Measurements from ENCODE around the gene DNAJA3. TPM values are rescaled to one million over a fixed set of nuclear protein-coding genes. Genes with fewer than 3 reads are reported as not detected.

The DNAJA3 gene
- total and polyA plus RNA-seq, 9 of the 15 experiments (the other 6 are each of a cell fraction or from before 2014, with no cell fraction given), result 8.1 to 105 (median 79.0) TPM

DNA sequence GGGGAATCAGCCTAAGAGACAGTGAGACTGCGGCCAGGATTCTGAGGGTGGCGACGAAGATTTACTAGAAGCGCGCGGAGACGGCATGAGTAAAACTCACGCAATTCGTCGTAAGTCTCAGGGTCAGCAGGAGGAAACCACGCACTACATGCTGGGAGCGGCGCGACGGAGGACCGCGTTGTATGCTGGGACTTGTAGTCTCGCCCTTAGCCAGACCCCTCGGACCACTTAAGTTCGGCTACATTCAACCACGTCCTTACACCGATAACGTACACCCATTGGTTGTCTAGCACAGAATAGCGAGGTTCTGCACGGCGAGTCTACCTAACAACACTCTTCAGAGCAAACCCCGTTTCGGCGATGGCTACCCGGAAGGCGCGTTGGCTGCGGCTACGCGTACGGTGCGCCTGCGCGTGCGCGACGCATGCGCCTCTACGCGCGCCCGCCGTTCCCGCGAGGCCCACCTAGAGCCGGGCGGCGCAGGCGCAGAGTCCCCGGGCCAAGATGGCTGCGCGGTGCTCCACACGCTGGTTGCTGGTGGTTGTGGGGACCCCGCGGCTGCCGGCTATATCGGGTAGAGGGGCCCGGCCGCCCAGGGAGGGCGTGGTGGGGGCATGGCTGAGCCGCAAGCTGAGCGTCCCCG is at the start of gene DNAJA3 (continued):
- TF ChIP-seq SMARCC2 (IDR thresholded peaks at IDR 0.05; ENCODE audit: low read depth) (no peak), ZNF75A (CRISPR knock-in tag; IDR thresholded peaks at IDR 0.05) (no peak), NFE2 (IDR thresholded peaks at IDR 0.05; ENCODE audit: low read depth) (peak; percentile 53), ZNF778 (CRISPR knock-in tag; IDR thresholded peaks at IDR 0.05) (no peak), HCFC1 (IDR thresholded peaks at IDR 0.05; ENCODE audit: low read depth, low read length) (peak; percentile 94), ZNF766 (CRISPR knock-in tag; conservative IDR thresholded peaks at IDR 0.05) (no peak; the same call in 1 of the 2 replicates), RB1 (IDR thresholded peaks at IDR 0.05; ENCODE audit: low read depth) (peak; percentile 46; the same call in 1 of the 2 replicates), HSF4 (CRISPR knock-in tag; IDR thresholded peaks at IDR 0.05; ENCODE audit: borderline replicate concordance) (no peak), KDM2B (CRISPR knock-in tag; IDR thresholded peaks at IDR 0.05) (no peak), ZEB2 (IDR thresholded peaks at IDR 0.05) (no peak), ZNF644 (tag; IDR thresholded peaks at IDR 0.05; ENCODE audit: low read depth) (peak; percentile 79; the same call in 1 of the 2 replicates), FOXK2 (conservative IDR thresholded peaks at IDR 0.05 in 1 of 2, IDR thresholded peaks at IDR 0.05 in 1 of 2; ENCODE audit: low read depth in 2 of 2) (peak; percentile 29 to 54; a peak in 3 of 4 replicates), ERF (CRISPR knock-in tag; IDR thresholded peaks at IDR 0.05) (no peak; the same call in none of the 2 replicates), TAF9B (IDR thresholded peaks at IDR 0.05; ENCODE audit: partially characterized antibody) (peak; percentile 96), NR4A1 (CRISPR knock-in tag; IDR thresholded peaks at IDR 0.05) (0 out of 2 replicates have a peak, but pooled peaks have one; percentile 4), NR4A1 (tag; IDR thresholded peaks at IDR 0.05) (no peak; the same call in 1 of the 2 replicates)
- TF ChIP-seq, protein P1, sequence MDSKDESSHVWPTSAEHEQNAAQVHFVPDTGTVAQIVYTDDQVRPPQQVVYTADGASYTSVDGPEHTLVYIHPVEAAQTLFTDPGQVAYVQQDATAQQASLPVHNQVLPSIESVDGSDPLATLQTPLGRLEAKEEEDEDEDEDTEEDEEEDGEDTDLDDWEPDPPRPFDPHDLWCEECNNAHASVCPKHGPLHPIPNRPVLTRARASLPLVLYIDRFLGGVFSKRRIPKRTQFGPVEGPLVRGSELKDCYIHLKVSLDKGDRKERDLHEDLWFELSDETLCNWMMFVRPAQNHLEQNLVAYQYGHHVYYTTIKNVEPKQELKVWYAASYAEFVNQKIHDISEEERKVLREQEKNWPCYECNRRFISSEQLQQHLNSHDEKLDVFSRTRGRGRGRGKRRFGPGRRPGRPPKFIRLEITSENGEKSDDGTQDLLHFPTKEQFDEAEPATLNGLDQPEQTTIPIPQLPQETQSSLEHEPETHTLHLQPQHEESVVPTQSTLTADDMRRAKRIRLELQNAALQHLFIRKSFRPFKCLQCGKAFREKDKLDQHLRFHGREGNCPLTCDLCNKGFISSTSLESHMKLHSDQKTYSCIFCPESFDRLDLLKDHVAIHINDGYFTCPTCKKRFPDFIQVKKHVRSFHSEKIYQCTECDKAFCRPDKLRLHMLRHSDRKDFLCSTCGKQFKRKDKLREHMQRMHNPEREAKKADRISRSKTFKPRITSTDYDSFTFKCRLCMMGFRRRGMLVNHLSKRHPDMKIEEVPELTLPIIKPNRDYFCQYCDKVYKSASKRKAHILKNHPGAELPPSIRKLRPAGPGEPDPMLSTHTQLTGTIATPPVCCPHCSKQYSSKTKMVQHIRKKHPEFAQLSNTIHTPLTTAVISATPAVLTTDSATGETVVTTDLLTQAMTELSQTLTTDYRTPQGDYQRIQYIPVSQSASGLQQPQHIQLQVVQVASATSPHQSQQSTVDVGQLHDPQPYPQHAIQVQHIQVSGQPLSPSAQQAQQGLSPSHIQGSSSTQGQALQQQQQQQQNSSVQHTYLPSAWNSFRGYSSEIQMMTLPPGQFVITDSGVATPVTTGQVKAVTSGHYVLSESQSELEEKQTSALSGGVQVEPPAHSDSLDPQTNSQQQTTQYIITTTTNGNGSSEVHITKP (IDR thresholded peaks at IDR 0.05; ENCODE audit: partially characterized antibody), result peak; percentile 70
- TF ChIP-seq, protein P2, sequence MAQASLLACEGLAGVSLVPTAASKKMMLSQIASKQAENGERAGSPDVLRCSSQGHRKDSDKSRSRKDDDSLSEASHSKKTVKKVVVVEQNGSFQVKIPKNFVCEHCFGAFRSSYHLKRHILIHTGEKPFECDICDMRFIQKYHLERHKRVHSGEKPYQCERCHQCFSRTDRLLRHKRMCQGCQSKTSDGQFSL (CRISPR knock-in tag; IDR thresholded peaks at IDR 0.05), result no peak
- TF ChIP-seq, protein P2 (tag; IDR thresholded peaks at IDR 0.05), result no peak
- TF ChIP-seq, protein P3, sequence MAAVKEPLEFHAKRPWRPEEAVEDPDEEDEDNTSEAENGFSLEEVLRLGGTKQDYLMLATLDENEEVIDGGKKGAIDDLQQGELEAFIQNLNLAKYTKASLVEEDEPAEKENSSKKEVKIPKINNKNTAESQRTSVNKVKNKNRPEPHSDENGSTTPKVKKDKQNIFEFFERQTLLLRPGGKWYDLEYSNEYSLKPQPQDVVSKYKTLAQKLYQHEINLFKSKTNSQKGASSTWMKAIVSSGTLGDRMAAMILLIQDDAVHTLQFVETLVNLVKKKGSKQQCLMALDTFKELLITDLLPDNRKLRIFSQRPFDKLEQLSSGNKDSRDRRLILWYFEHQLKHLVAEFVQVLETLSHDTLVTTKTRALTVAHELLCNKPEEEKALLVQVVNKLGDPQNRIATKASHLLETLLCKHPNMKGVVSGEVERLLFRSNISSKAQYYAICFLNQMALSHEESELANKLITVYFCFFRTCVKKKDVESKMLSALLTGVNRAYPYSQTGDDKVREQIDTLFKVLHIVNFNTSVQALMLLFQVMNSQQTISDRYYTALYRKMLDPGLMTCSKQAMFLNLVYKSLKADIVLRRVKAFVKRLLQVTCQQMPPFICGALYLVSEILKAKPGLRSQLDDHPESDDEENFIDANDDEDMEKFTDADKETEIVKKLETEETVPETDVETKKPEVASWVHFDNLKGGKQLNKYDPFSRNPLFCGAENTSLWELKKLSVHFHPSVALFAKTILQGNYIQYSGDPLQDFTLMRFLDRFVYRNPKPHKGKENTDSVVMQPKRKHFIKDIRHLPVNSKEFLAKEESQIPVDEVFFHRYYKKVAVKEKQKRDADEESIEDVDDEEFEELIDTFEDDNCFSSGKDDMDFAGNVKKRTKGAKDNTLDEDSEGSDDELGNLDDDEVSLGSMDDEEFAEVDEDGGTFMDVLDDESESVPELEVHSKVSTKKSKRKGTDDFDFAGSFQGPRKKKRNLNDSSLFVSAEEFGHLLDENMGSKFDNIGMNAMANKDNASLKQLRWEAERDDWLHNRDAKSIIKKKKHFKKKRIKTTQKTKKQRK (IDR thresholded peaks at IDR 0.05; ENCODE audit: borderline replicate concordance, low read depth, low read length), result no peak
- TF ChIP-seq, protein P4, sequence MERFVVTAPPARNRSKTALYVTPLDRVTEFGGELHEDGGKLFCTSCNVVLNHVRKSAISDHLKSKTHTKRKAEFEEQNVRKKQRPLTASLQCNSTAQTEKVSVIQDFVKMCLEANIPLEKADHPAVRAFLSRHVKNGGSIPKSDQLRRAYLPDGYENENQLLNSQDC (CRISPR knock-in tag; IDR thresholded peaks at IDR 0.05), result no peak
